Measurements from ENCODE around the gene ASPG. TPM values are rescaled to one million over a fixed set of nuclear protein-coding genes. Genes with fewer than 3 reads are reported as not detected.

ASPG gene
- total RNA-seq, 1 donor from 2014 or later, result 5.3 TPM

DNA sequence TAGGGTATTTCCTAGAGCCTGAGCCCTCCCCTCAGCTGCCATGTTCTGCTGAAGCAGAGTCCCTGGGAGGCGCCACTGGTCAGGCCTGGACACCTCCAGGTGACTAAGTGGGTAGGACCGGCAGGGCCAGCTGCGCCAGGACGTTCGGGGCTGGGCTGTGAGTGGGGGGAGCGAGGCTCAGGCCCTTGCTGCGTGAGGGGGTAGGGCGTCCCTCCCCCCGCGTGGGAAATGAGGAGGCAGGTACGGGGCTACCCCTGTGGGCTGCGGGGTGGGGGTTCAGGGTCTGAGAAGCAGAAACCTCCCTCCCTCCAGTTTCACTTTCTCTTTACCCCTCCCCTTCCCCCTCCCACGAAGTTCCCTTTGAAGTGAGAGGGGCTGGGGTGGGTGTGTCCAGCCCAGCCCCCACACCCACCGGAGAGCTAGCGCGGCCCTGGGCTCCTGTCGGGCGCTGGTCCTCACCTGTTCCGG is 30.8 kb downstream of the ASPG start:
- H3K27ac ChIP-seq, result peak overlapping the region; percentile 75
- TF ChIP-seq, protein P1, sequence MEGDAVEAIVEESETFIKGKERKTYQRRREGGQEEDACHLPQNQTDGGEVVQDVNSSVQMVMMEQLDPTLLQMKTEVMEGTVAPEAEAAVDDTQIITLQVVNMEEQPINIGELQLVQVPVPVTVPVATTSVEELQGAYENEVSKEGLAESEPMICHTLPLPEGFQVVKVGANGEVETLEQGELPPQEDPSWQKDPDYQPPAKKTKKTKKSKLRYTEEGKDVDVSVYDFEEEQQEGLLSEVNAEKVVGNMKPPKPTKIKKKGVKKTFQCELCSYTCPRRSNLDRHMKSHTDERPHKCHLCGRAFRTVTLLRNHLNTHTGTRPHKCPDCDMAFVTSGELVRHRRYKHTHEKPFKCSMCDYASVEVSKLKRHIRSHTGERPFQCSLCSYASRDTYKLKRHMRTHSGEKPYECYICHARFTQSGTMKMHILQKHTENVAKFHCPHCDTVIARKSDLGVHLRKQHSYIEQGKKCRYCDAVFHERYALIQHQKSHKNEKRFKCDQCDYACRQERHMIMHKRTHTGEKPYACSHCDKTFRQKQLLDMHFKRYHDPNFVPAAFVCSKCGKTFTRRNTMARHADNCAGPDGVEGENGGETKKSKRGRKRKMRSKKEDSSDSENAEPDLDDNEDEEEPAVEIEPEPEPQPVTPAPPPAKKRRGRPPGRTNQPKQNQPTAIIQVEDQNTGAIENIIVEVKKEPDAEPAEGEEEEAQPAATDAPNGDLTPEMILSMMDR (IDR thresholded peaks at IDR 0.05), result no peak
- peak; percentile 79 for DNase-seq
- no peaks in the 10 kb centered on the region for H3K9me3 ChIP-seq
- H3K4me3 ChIP-seq, result peak overlapping the region; percentile 51
- peak; percentile 54 for ATAC-seq
- intact Hi-C loops (cut with DNase I), result no loop called here
- no peaks in the 10 kb centered on the region for H3K36me3 ChIP-seq
- H3K4me1 ChIP-seq, result no peaks in the 10 kb centered on the region
- H3K27me3 ChIP-seq, result peaks cover 43% of the 10 kb centered on the region

DNA sequence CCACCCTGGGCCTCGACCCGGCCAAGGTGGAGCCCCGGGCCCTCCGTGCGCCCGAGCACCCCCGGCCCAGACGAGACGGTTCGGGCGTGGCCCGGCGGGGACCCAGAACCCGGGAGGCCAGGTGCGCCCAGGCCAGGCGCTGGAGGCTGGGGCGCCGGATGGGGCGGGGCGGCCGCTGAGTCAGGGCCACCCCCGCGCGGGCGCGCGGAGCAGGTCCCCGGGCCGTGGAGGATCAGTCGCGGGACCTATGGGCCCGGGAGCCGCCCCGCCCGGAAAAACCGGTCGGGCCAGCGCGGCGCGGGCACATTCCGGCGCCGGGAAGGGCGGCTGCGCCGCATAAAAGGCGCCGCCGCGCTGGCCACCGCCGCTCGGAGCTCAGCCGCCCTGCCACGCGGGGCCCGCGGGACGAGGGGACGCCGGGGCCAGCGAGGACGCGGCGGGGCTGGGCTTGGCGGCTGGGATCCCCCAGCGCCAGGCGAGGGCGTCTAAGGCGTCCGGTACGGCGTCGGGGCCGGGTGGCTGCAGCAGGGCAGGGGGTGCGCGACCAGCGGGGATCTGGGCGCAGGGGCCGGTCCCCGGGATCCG is 31.3 kb downstream of the ASPG start:
- peak overlapping the region; percentile 51 for H3K4me3 ChIP-seq
- H3K4me1 ChIP-seq, result no peaks in the 10 kb centered on the region
- no peaks in the 10 kb centered on the region for H3K9me3 ChIP-seq
- TF ChIP-seq, protein P1 (IDR thresholded peaks at IDR 0.05), result no peak
- DNase-seq (peak; percentile 90), ATAC-seq (peak; percentile 87)
- peak overlapping the region; percentile 75 for H3K27ac ChIP-seq
- no peaks in the 10 kb centered on the region for H3K36me3 ChIP-seq
- intact Hi-C loops (cut with DNase I), result no loop called here
- peaks cover 43% of the 10 kb centered on the region for H3K27me3 ChIP-seq

GRCh38 chr14:104117341-104118005 is 32.0 kb downstream of the ASPG start:
- H3K4me1 ChIP-seq, result no peaks in the 10 kb centered on the region
- no peaks in the 10 kb centered on the region for H3K36me3 ChIP-seq
- peak overlapping the region; percentile 43 for H3K4me3 ChIP-seq
- intact Hi-C loops (cut with DNase I), result no loop called here
- DNase-seq (peak; percentile 70), ATAC-seq (peak; percentile 4)
- TF ChIP-seq, protein P1 (IDR thresholded peaks at IDR 0.05), result no peak
- peaks cover 43% of the 10 kb centered on the region for H3K27me3 ChIP-seq
- H3K27ac ChIP-seq, result peak overlapping the region; percentile 72
- H3K9me3 ChIP-seq, result no peaks in the 10 kb centered on the region

- Histone ChIP-seq H3K4me1 (no peaks in the 10 kb centered on the region), H3K27ac (no peak overlapping the region), H3K9me3 (no peaks in the 10 kb centered on the region), H3K36me3 (no peaks in the 10 kb centered on the region), H3K4me3 (peak overlapping the region; percentile 43), H3K27me3 (peaks cover 43% of the 10 kb centered on the region)
- ATAC-seq, result peak; percentile 14
- TF ChIP-seq, protein P1 (IDR thresholded peaks at IDR 0.05), result no peak
- DNase-seq, result peak; percentile 51
- intact Hi-C loops (cut with DNase I), result no loop called here
Measured at GRCh38 chr14:104118006-104118844, 32.7 kb downstream of the ASPG start.

GRCh38 chr14:104119119-104119487 is 33.6 kb downstream of the ASPG start:
- no peak overlapping the region for H3K4me3 ChIP-seq
- DNase-seq, result peak; percentile 57

More at GRCh38 chr14:104119119-104119487, 33.6 kb downstream of the ASPG start:
- H3K36me3 ChIP-seq, result no peaks in the 10 kb centered on the region
- H3K4me1 ChIP-seq, result no peaks in the 10 kb centered on the region
- TF ChIP-seq, protein P1 (IDR thresholded peaks at IDR 0.05), result no peak
- H3K27ac ChIP-seq, result no peak overlapping the region
- intact Hi-C loops (cut with DNase I), result no loop called here
- peaks cover 8% of the 10 kb centered on the region for H3K9me3 ChIP-seq
- ATAC-seq, result no peak
- H3K27me3 ChIP-seq, result peaks cover 43% of the 10 kb centered on the region
